Activated naive CD4-positive, alpha-beta T cell treated with Interleukin-2 at 50 U/mL for 16 hours (primary cell): ENCODE measurements around the gene RHOH.

Experiments
- DNase-seq: peaks from one replicate; pipeline ENCODE4 v3.0.0-alpha.2; 2020

RHOH gene

DNA sequence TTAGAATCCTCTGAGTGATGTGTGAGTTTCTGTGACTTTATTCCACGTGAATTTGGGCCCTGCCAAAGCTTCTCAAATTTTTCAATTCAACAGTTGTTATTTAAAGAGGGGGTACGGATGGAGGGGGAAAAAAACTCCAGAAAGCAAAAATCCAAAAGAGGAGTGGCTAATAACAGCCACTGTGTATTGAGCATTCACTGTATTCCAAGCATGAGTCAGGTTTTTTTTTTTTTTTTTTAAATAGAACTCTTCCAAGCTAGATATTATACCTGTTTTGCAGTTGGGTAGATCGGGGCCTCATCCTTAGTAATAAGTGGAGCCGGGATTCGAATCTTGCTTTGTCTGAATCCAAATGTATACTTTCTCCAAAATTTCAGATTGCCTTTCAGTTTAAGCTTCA, 6.4 kb upstream of the RHOH start:
- no peak for DNase-seq

- no peak for DNase-seq
Measured at GRCh38 chr4:40190880-40191815, 5.7 kb upstream of the RHOH start.

- DNase-seq = no peak
Measured at GRCh38 chr4:40192114-40193015, 4.5 kb upstream of the RHOH start.

DNA sequence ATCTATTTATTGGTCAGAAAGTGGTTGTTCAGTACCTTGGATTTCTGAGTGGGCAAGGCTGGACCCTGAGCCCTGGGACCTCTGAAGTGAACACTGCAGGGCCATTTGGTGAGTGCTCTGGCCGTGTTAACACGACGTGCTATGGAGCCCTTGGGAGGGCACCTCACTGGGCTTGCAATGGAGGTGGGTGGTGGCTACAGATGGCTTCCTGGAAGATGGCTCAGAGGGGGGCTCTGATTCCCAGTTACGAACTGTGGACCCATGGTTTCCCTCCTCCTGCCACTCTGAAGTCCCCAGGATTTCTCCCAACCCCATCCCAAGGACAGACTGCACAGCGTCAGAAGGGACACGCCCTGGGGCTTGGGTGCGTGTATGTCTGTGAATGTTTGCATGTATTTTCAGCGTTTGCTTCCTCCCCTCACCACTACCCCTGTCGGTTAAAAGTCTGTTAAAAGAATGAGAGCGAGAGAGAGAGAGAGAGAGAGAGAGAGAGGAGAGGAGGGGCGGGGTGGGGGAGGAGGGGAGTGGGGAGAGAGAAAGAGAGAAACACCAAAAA, 3.7 kb upstream of the RHOH start:
- DNase-seq = no peak

- no peak for DNase-seq
Measured at GRCh38 chr4:40193578-40193977, 3.3 kb upstream of the RHOH start.

DNA sequence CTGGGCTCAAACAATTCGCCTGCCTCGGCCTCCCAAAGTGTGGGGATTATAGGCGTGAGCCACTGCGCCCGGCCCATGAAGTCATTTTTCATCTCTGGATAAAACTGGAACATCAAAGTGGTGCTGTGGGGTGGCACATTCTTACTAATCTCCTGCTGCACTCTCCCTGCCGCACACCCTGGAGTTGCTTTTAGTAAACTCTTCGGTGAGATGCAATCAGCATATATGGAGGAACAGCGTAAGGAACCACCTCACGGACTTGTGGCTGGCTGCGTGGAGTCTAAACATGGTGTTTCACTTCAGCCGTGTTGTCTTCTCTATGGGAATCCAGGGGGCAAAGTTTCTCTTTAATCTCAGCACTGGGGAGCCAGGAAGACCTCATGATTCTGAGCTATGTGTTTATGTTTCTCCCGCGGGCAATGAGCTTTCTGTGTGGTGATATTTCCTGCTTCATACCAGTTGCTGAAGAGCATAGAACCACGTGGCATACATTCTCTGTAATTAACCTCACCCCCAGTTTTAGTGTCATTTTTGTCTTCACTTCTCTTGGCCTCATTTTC, 2.1 kb upstream of the RHOH start:
- DNase-seq = peak; percentile 48

DNA sequence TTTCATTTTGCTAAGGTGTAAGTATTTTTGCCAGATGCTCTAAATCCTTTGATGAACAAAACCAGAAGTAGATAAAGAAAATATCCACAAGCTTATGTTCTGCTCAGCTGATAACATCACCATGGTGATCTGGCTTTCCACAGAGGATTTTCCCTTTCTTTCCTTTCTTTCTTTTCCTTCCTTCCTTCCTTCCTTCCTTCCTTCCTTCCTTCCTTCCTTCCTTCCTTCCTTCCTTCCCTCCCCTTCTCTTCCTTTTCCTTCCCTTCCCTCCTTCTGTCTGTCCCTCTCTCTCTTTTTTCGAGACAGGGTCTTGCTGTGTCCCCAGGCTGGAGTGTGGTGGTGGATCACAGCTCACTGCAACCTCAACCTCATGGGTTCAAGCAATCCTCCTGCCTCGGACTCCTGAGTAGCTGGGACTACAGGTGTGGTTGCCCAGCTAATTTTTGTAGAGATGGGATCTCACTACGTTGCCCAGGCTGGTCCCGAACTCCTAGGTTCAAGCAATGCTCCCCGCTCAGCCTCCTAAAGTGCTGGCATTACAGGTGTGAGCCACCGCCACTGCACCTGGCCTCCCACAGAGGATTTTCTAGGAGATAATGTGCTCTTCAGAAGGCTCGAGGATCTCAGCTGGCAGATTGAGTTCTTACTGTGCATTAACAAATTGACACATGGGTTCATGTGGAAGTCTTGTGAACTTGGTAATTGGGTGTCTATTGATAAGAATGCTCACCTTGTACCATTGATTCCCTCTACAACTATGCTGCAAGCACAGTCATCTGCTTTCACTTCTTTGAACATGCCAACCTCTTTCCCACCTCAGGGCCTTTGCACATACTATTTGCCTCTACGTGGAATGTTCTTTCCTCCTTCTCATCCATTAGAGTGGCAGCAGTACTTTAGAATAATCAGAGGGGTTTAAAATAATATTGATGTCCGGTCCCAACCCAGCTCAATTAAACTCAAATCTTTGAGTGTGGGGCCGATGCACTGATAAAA, 1.4 kb upstream of the RHOH start:
- DNase-seq = no peak

- no peak for DNase-seq
Measured at GRCh38 chr4:40196272-40196671, 559 bp upstream of the RHOH start.

- no peak for DNase-seq
Measured at GRCh38 chr4:40197879-40198689, 1.3 kb downstream of the RHOH start.

DNA sequence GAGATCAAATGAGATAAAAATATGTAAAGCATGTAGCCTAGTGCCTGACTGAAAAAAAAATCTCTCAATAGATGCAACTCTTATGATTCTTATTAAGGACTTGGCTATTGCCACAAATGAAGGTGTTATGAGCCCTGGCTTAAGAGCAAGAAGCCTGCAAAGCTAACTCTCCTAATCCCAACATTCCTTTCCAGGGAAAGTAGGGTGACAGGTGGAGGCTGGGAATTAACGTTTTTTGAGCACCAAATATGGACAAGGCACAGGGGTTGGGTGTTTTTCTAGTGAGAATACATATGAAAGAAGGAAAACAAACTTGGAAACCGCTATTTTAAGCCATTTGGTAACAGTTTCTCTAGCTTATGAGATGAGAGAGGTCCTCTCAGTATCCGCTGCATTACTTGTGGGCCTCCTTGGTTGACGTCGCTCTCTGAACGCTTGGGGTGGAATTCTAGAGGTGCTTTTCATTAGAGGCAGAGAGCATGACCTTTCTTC, 2.4 kb downstream of the RHOH start:
- peak; percentile 35 for DNase-seq

- DNase-seq = peak; percentile 63
Measured at GRCh38 chr4:40199999-40200874, 3.4 kb downstream of the RHOH start.

DNA sequence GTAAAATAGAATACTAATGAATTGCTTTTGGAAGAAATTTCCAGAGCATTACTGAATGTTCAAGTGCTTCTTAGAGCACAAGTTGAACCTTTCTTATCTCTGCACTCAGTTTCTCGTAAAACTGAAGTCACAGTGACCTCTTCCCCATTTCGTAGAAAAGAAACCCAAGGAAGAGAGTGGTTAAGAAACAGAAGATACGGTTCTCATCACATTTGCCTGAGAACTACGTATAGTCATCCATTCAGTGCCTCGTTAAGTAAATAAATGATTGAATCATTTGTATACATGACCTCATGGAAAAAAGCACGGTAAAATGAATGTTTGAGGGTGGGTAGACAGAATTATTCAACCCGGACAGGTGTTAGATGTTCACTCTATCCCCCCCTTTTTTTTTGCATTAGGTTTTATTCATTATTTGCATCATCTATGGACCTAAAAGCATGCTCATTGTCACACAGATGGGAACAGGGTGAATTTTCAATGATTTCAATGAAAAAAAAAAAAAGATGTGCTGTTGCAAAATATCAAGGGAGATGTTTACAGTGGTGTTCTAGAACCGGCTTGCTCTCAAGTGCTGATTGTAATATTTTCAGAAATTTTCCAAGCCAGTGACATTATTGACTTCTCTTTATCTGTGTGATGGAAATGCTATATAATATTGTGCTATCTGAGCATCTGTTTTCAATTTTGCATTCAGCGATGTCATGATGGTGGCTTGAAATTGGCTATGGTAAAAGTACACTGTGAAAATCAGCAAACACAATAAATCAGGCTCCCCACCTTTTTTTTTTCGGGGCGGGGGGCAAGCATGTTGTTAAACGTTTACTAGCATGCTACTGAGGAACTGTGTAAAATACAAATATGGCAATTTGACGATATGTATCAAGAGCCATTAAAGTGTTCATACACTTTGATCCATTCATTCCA, 4.3 kb downstream of the RHOH start:
- DNase-seq = no peak

DNA sequence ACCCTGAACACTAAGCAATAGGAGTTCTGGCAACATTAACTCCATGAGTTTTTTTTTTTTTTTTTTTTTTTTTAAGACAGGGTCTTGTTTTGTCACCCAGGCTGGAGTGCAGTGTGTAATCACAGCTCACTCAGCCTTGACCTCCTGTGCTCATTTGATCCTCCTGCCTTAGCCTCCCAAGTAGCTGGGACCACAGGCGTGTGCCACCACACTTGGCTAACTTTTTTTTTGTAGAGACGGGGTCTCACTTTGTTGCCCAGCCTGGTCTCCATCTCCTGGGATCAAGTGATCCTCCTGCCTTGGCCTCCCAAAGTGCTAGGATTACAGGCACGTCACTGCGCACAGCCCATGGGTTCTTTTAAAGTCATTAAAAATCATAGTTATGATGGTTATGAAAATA, 5.1 kb downstream of the RHOH start:
- DNase-seq = no peak

DNA sequence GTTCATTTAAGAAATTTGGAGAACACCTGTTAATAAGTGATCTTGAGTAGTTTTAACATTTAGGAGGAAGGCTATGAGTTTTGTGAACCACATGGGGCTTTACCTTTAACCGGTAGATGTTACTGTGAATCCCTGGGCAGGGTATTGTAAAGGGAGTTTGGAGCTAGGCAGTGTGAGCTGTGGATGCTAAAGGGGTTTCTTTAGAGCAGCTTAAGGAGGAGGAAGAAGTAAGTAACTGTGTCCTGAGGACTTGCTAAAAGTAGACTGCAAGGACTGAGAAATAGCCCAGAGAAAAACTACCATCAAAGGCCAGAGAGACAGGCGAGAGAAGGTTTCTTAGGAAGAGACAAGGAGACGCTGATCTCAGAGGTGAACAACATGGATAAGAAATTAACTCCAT, 5.6 kb downstream of the RHOH start:
- no peak for DNase-seq

DNA sequence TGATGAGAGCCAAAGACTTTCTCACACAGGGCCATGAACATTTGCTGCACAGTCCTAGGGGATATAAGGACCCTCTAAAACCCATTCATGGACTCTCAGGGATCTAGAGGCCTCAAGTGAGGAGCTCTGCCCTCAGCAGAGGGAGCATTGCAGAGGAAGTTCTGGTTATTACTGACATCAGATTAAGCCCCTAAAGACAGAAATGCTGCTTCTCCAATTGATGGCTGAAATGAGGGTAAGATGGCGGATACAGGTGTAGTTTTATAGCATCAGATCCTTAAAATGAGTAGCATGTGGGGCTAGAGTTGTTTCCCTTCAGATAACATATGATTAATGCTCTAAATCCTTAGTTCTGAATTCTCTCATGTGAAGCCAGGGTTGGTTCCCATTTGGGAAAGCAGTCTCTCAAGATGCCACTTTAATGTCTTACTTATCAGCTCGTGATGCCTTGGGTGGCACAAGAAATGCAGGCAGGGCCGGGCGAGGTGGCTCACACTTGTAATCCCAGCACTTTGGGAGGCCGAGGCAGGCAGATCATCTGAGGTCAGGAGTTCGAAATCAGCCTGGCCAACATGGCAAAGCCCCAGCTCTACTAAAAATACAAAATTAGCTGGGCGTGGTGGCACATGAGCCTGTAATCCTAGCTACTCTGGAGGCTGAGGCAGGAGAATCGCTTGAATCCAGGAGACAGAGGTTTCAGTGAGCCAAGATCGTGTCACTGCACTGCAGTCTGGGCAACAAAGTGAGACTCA, 7.9 kb downstream of the RHOH start:
- DNase-seq = no peak

DNA sequence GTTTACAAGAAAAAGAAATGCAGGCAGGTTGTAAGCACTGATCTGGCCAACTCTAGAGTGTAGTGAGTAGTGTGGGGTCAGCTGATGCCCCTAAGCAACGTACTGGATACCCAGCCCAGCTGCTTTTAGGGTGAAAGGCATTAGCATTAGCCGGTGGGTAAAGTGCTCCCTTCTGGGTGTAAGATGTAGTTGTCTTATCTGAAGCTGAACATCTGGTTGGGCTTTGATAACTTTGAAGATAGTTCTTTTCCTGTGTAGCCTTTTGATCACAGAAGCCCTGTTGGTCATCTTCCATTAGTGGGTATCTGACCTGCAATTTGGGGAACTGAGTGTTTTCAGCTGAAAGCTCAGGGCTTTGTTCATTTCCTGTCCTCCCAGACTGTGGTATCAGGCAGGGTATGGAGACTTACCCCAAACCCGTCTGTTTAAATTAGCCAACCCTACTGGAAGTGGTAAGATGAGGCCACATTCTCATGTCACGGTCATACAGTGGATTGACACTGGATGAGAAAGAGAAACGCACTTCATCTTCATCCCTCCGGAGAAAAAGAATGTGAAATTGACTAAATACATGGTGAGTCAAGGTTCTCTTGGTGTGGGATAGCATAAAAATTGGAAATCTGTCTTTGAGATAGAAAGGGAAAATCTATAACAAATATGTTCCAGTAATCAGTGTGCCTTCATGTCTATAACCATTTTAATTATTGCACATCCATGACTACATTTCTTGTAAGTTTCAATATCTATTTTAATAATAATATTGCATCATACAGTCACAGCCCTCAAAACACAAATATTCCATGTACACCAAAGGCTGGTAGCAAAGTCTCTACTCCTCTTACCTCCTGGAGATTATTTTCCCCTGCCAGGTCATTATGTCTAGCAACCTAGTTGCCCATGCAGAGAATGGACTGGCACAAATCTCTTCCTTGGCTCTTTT, 8.7 kb downstream of the RHOH start:
- DNase-seq = peak; percentile 39

DNA sequence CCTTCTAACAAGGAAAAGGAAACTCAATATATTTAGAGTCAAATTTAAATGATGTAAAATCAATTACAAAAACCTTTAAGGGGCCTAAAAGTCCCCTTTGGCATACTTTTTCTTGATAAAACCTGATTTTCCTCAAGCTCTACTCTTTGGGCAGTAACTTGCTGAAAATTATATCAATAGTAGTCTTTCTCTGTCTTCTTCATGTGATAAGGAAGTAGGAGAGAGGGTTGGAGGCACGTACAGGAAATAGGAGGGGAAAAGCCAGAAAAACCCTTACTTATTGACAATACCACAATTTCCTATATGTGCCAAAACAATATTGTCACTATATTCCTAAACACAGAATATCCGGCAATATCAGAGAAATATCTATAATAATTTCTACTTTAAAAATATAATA, 9.6 kb downstream of the RHOH start:
- no peak for DNase-seq
